Endothelial cell of umbilical vein (primary cell): ENCODE data around the gene DLGAP4. TPM values are rescaled to one million over a fixed set of nuclear protein-coding genes. Genes with fewer than 3 reads are reported as not detected.

ENCODE experiments used
- BruUV-seq: library from RNA; stranded (reverse); fragments of 400-500 nt; replicated peaks from 2 replicates; lab custom pipeline; 2021; lab: Mats Ljungman, UMichigan
- CTCF ChIA-PET: fragments of 300-600, 350-600 bp; sonication (Branson Sonifier 250); formaldehyde crosslinking; loops from one replicate; lab custom pipeline; 2021; ENCODE audit warnings: antibody characterized with exemption, inconsistent platforms; lab: Charles Lee
- POLR2A ChIA-PET: fragments of 300-600, 350-600 bp; sonication (Branson Sonifier 250); formaldehyde crosslinking; loops from one replicate; lab custom pipeline; 2021; ENCODE audit warnings: antibody characterized with exemption, inconsistent platforms; lab: Charles Lee
- DNase-seq: peaks from one replicate; pipeline ENCODE4 v3.0.0-alpha.2; 2011; ENCODE audit warnings: low read depth, low spot score
- FAIRE-seq: peaks from 2 replicates; lab custom pipeline; 2011; peaks lifted over from hg19 to GRCh38; lab: Jason Lieb, UNC
- H2AFZ ChIP-seq: 2 replicates; pipeline ENCODE4 v1.6.0; 2012; ENCODE audit warnings: low read depth, low read length, control low read depth, inconsistent platforms
- H3K27ac ChIP-seq: 2 replicates; pipeline ENCODE4 v1.5.1; 2011; ENCODE audit warnings: low read depth, mild to moderate bottlenecking, control low read depth, low read length, moderate library complexity; ENCODE audit not compliant: insufficient read depth
- H3K27me3 ChIP-seq, 2 experiments: 2 replicates each; pipeline versions ENCODE4 v1.6.0 to v1.6.1; 2011; ENCODE audit warnings: low read length in 2 of 2, mixed read lengths in 1 of 2; ENCODE audit not compliant: control insufficient read depth in 2 of 2, insufficient read depth in 2 of 2
- H3K36me3 ChIP-seq, 2 experiments: 2 replicates in 1 of 2; 3 replicates in 1 of 2; pipeline ENCODE4 v1.5.1; 2011; ENCODE audit warnings: low read length in 2 of 2, mild to moderate bottlenecking in 1 of 2, moderate library complexity in 1 of 2; ENCODE audit not compliant: control insufficient read depth in 2 of 2, insufficient read depth in 2 of 2; ENCODE audit errors: extremely low read depth in 1 of 2
- H3K4me1 ChIP-seq: 3 replicates; pipeline ENCODE4 v1.5.1; 2011; ENCODE audit warnings: mild to moderate bottlenecking, low read length; ENCODE audit not compliant: control insufficient read depth, insufficient read depth; ENCODE audit errors: extremely low read depth
- H3K4me2 ChIP-seq: 2 replicates; pipeline ENCODE4 v1.6.1; 2011; ENCODE audit warnings: low read length, control low read depth, mixed read lengths; ENCODE audit not compliant: insufficient read depth
- H3K4me3 ChIP-seq, 3 experiments: fragments of 200-600 bp in 1 of 3; sonication (generic), shearing (Covaris generic) in 1 of 3; replicated peaks in 1 of 3; 2 replicates each; pipeline ENCODE4 v1.5.1; 2011 to 2016; ENCODE audit warnings: control low read depth in 3 of 3, low read length in 3 of 3, mild to moderate bottlenecking in 2 of 3, inconsistent platforms in 1 of 3, low read depth in 1 of 3, moderate library complexity in 1 of 3; ENCODE audit not compliant: insufficient read depth in 1 of 3
- H3K79me2 ChIP-seq: 2 replicates; pipeline ENCODE4 v1.6.0; 2012; ENCODE audit warnings: low read length, inconsistent platforms; ENCODE audit not compliant: control insufficient read depth, insufficient read depth
- H3K9ac ChIP-seq: replicated peaks from 2 replicates; pipeline ENCODE3; 2011; ENCODE audit warnings: low read length, control low read depth; ENCODE audit not compliant: insufficient read depth; ENCODE audit errors: extremely low read depth
- H3K9me1 ChIP-seq: replicated peaks from 3 replicates; pipeline ENCODE4 v1.6.0; 2011; ENCODE audit warnings: mild to moderate bottlenecking, low read length; ENCODE audit not compliant: control insufficient read depth, insufficient read depth; ENCODE audit errors: extremely low read depth
- H3K9me3 ChIP-seq: replicated peaks from 2 replicates; pipeline ENCODE4 v1.5.1; 2012; ENCODE audit warnings: low read length, inconsistent platforms; ENCODE audit not compliant: control insufficient read depth, insufficient read depth
- H4K20me1 ChIP-seq: replicated peaks from 2 replicates; pipeline ENCODE3; 2011; ENCODE audit warnings: mild to moderate bottlenecking, low read length; ENCODE audit not compliant: control insufficient read depth, insufficient read depth; ENCODE audit errors: extremely low read depth
- EZH2 ChIP-seq: IDR thresholded peaks from 2 replicates; pipeline ENCODE4 v1.6.1; 2012; ENCODE audit warnings: borderline replicate concordance, low read depth, mild to moderate bottlenecking, moderate library complexity, low read length, inconsistent platforms; ENCODE audit not compliant: severe bottlenecking
- FOS ChIP-seq: IDR thresholded peaks from 2 replicates; pipeline ENCODE4 v1.6.1; 2011; ENCODE audit warnings: mild to moderate bottlenecking, low read length, moderate library complexity, borderline replicate concordance; ENCODE audit not compliant: insufficient read depth
- GATA2 ChIP-seq: IDR thresholded peaks from 2 replicates; pipeline ENCODE4 v1.7.0; 2011; ENCODE audit warnings: low read depth, mild to moderate bottlenecking, moderate library complexity, mixed read lengths, low read length; ENCODE audit not compliant: insufficient read length, insufficient read depth
- JUN ChIP-seq: IDR thresholded peaks from 2 replicates; pipeline ENCODE4 v1.6.1; 2011; ENCODE audit warnings: borderline replicate concordance, low read depth; ENCODE audit not compliant: insufficient read length, insufficient read depth
- MYC ChIP-seq: IDR thresholded peaks from one replicate; pipeline ENCODE4 v1.6.1; 2011; ENCODE audit warnings: mild to moderate bottlenecking, low read depth, low read length
- POLR2A ChIP-seq: IDR thresholded peaks from 2 replicates; pipeline ENCODE4 v1.6.1; 2012; ENCODE audit warnings: low read depth, mild to moderate bottlenecking, control low read depth, low read length
- POLR2AphosphoS5 ChIP-seq: IDR thresholded peaks from 2 replicates; pipeline ENCODE4 v1.6.1; 2012; ENCODE audit warnings: low read depth, mild to moderate bottlenecking, control low read depth, low read length, moderate library complexity; ENCODE audit not compliant: insufficient read depth
- dilution Hi-C: fragments of 300-500 bp; cut with MboI; formaldehyde crosslinking; loops from one replicate; pipeline ENCODE4 v1.15.0; 2019; ENCODE audit warnings: low sequenced_read_pairs; ENCODE audit not compliant: extremely low pct_ligation_motif_present
- intact Hi-C: fragments of 100-400 bp; cut with micrococcal nuclease; formaldehyde crosslinking; loops from one replicate; pipeline ENCODE4 v1.10.0; 2022
- polyA plus RNA-seq, 4 experiments: library from polyadenylated mRNA; depleted of rRNA in 3 of 4; stranded (reverse) in 3 of 4; unstranded in 1 of 4; fragments of >200 nt; gene quantifications; 2 replicates each; pipeline versions ENCODE4 v1.2.1 to v1.2.3, GENCODE V29; 2011 to 2012; ENCODE audit warnings: missing spikeins in 1 of 4
- total RNA-seq: library from RNA; stranded (reverse); gene quantifications from 2 replicates; pipeline ENCODE4 v1.2.3, GENCODE V29; 2021
- TF ChIP-seq, protein P1 (sequence below): IDR thresholded peaks from 2 replicates; pipeline ENCODE4 v1.6.1; 2011; ENCODE audit not compliant: insufficient read depth, insufficient read length
- TF ChIP-seq, protein P2 (sequence below), 2 donors: IDR thresholded peaks; 1 replicate in 1 of 2; 2 replicates in 1 of 2; pipeline ENCODE4 v1.5.1; 2011; ENCODE audit warnings: low read length in 2 of 2, mild to moderate bottlenecking in 2 of 2, moderate library complexity in 2 of 2, control low read depth in 1 of 2, inconsistent platforms in 1 of 2, low read depth in 1 of 2; ENCODE audit not compliant: insufficient read depth in 1 of 2; ENCODE audit errors: extremely low read depth in 1 of 2

Gene DLGAP4
- total and polyA plus RNA-seq, 2 donors (not counting 3 experiments of a cell fraction or from before 2014, with no cell fraction given): 57.5 to 125 TPM

DNA sequence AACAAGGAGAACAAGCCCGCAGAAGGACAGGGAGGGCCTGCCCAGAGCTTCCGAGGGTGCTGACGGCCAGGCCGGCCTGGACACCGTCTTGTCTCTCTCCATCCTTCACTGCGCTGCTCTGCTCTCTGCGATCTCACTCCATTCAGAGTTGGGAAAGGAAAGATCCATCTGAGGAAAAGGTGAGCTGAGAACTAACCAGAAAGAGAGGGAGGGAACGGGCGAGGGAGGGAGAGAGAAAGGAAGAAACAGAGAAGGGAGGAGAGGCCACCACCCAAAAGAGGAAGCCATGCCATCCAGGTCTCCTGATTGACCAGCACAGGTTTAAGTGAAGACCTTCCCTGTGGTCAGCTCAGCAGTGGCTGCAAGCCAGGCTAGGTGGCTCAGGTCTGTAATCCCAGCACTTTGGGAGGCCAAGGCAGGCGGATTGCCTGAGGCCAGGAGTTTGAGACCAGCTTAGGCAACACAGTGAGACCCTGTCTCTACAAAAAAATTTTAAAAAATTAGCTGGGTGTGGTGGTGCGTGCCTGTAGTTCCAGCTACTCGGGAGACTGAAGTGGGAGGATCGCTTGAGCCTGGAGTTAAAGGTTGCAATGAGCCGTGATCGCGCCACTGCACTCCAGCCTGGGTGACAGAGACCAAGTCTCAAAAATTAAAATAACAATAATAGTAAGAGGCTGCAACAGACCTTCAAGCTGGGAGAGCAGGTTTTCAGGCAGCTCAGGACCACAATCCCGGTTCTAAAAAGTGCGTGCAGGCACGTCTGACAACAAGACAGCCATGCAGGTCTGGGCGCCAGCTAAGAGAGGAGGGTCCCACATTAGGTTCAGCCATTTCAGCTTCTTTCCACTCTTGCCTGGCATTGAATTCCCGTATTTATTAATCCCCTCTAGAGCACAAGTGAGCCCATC, 34.2 kb upstream of the DLGAP4 start:
- H3K27me3 ChIP-seq: peaks cover 0 to 3% of the 10 kb centered on the region in 2 experiments
- no peak overlapping the region for H3K9ac ChIP-seq
- no peak overlapping the region for H2AFZ ChIP-seq
- intact Hi-C loops: loop anchor here (10.0 kb wide), 1 partner anchor 123 kb away; no protein-coding TSS in a partner anchor
- H3K4me3 ChIP-seq: no peak overlapping the region
- POLR2A ChIA-PET: no interaction called here
- no peaks in the 10 kb centered on the region for H3K9me1 ChIP-seq
- no peaks in the 10 kb centered on the region for H3K4me1 ChIP-seq
- DNase-seq: no peak
- FAIRE-seq: no peak
- dilution Hi-C loops: no loop called here
- H3K36me3 ChIP-seq: no peaks in the 10 kb centered on the region
- BruUV-seq: no TSS peak
- TF ChIP-seq POLR2AphosphoS5 (no peak), JUN (no peak), FOS (no peak), EZH2 (no peak), GATA2 (no peak), MYC (no peak), POLR2A (no peak)
- TF ChIP-seq, protein P1, sequence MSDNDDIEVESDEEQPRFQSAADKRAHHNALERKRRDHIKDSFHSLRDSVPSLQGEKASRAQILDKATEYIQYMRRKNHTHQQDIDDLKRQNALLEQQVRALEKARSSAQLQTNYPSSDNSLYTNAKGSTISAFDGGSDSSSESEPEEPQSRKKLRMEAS: no peak
- TF ChIP-seq, protein P2, sequence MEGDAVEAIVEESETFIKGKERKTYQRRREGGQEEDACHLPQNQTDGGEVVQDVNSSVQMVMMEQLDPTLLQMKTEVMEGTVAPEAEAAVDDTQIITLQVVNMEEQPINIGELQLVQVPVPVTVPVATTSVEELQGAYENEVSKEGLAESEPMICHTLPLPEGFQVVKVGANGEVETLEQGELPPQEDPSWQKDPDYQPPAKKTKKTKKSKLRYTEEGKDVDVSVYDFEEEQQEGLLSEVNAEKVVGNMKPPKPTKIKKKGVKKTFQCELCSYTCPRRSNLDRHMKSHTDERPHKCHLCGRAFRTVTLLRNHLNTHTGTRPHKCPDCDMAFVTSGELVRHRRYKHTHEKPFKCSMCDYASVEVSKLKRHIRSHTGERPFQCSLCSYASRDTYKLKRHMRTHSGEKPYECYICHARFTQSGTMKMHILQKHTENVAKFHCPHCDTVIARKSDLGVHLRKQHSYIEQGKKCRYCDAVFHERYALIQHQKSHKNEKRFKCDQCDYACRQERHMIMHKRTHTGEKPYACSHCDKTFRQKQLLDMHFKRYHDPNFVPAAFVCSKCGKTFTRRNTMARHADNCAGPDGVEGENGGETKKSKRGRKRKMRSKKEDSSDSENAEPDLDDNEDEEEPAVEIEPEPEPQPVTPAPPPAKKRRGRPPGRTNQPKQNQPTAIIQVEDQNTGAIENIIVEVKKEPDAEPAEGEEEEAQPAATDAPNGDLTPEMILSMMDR (IDR thresholded peaks at IDR 0.05; ENCODE audit: extremely low read depth in 1 of 2, insufficient read depth in 1 of 2, low read depth in 1 of 2, low read length in 2 of 2): no peak
- H3K27ac ChIP-seq: no peak overlapping the region
- H3K79me2 ChIP-seq: no peaks in the 10 kb centered on the region
- CTCF ChIA-PET: interaction anchor here (1.1 to 6.3 kb wide), 4 partner anchors 19 to 166 kb away, joined by 3 to 96 read pairs (median 43); no protein-coding TSS in a partner anchor
- H4K20me1 ChIP-seq: no peaks in the 10 kb centered on the region
- H3K9me3 ChIP-seq: no peaks in the 10 kb centered on the region
- H3K4me2 ChIP-seq: no peak overlapping the region
